HepG2 (cell line): ENCODE results near the gene CABLES2. TPM values are rescaled to one million over a fixed set of nuclear protein-coding genes. Genes with fewer than 3 reads are reported as not detected.

Source experiments
- ATAC-seq: fragments of 200-7000 bp; cut with Tn5 transposase; 3 replicates; pipeline ENCODE4 v1.9.1; 2020; ENCODE audit warnings: mild to moderate bottlenecking, moderate library complexity
- BruUV-seq: library from RNA; stranded (reverse); fragments of 400-500 nt; replicated peaks from 2 replicates; lab custom pipeline; 2021; lab: Mats Ljungman, UMichigan
- CTCF ChIA-PET: fragments of 300-600 bp; formaldehyde crosslinking; extraction: SDS; loops from one replicate; lab custom pipeline; 2021; ENCODE audit warnings: low total read pairs, inconsistent platforms, low intra/inter-chr PET ratio; lab: Yijun Ruan, JAX
- POLR2A ChIA-PET: fragments of 350-600 bp; sonication (Branson Sonifier 250); formaldehyde crosslinking; loops from one replicate; lab custom pipeline; 2020; ENCODE audit warnings: antibody characterized with exemption, inconsistent platforms; lab: Yijun Ruan, JAX
- DNase-seq: peaks from one replicate; pipeline ENCODE4 v3.0.0-alpha.2; 2015; ENCODE audit warnings: low spot score
- FAIRE-seq: peaks from 3 replicates; lab custom pipeline; 2011; peaks lifted over from hg19 to GRCh38; lab: Jason Lieb, UNC
- H2AFZ ChIP-seq: one replicate; pipeline ENCODE4 v1.6.1; 2011; ENCODE audit warnings: low read length, inconsistent platforms
- H3K27ac ChIP-seq: fragments of 300-600 bp; 3 replicates; pipeline ENCODE4 v1.8.0; 2011; ENCODE audit warnings: mixed run types, mild to moderate bottlenecking, mixed read lengths, low read length, inconsistent platforms; ENCODE audit not compliant: insufficient read depth; ENCODE audit errors: extremely low read length
- H3K27me3 ChIP-seq, 2 experiments: fragments of 200-600 bp in 1 of 2; 2 replicates in 1 of 2; 3 replicates in 1 of 2; pipeline versions ENCODE4 v1.6.0 to v1.8.0; 2011; ENCODE audit warnings: low read length in 2 of 2, mild to moderate bottlenecking in 2 of 2, moderate library complexity in 2 of 2, inconsistent platforms in 1 of 2; ENCODE audit not compliant: insufficient read depth in 2 of 2, control insufficient read depth in 1 of 2
- H3K36me3 ChIP-seq, 2 experiments: fragments of 200-600 bp in 1 of 2; replicated peaks in 1 of 2; 2 replicates in 1 of 2; 3 replicates in 1 of 2; pipeline versions ENCODE4 v1.5.1 to v1.8.0; 2011; ENCODE audit warnings: low read length in 2 of 2, inconsistent platforms in 1 of 2; ENCODE audit not compliant: insufficient read depth in 2 of 2, control insufficient read depth in 1 of 2
- H3K4me1 ChIP-seq: 2 replicates; pipeline ENCODE4 v1.5.1; 2012; ENCODE audit warnings: low read length, inconsistent platforms; ENCODE audit not compliant: insufficient read depth
- H3K4me2 ChIP-seq: 2 replicates; pipeline ENCODE4 v1.6.0; 2011; ENCODE audit warnings: low read depth, low read length, inconsistent platforms
- H3K4me3 ChIP-seq, 3 experiments: fragments of 200-600 bp in 1 of 3; sonication (generic), shearing (Covaris generic) in 1 of 3; replicated peaks in 1 of 3; 2 replicates each; pipeline ENCODE4 v1.5.1; 2011 to 2016; ENCODE audit warnings: low read length in 3 of 3, inconsistent platforms in 2 of 3, low read depth in 2 of 3, mild to moderate bottlenecking in 2 of 3, control low read depth in 1 of 3, mixed read lengths in 1 of 3; ENCODE audit not compliant: insufficient read depth in 1 of 3
- H3K79me2 ChIP-seq: one replicate; pipeline ENCODE4 v1.6.1; 2011; ENCODE audit warnings: low read length, inconsistent platforms; ENCODE audit not compliant: insufficient read depth
- H3K9ac ChIP-seq: 2 replicates; pipeline ENCODE4 v1.6.0; 2011; ENCODE audit warnings: mild to moderate bottlenecking, low read depth, low read length, inconsistent platforms; ENCODE audit not compliant: insufficient read depth
- H3K9me3 ChIP-seq: 2 replicates; pipeline ENCODE4 v1.5.1; 2012; ENCODE audit warnings: mild to moderate bottlenecking, low read length
- H4K20me1 ChIP-seq: 2 replicates; pipeline ENCODE4 v1.6.0; 2011; ENCODE audit warnings: inconsistent platforms, mild to moderate bottlenecking, low read length, moderate library complexity; ENCODE audit not compliant: insufficient read depth
- ATAD3A ChIP-seq: sonication (generic); formaldehyde crosslinking; IDR thresholded peaks from 2 replicates; pipeline ENCODE4 v1.4.0; 2020; ENCODE audit warnings: missing genetic modification reagents
- ATF1 ChIP-seq: IDR thresholded peaks from 2 replicates; pipeline ENCODE4 v1.6.1; 2016; ENCODE audit warnings: mild to moderate bottlenecking, control low read depth
- ATRX ChIP-seq: sonication (generic); formaldehyde crosslinking; IDR thresholded peaks from 2 replicates; pipeline ENCODE4 v1.4.0; 2020; ENCODE audit warnings: missing genetic modification reagents, borderline replicate concordance
- EZH2 ChIP-seq: conservative IDR thresholded peaks from 2 replicates; pipeline ENCODE4 v1.6.1; 2012; ENCODE audit warnings: mild to moderate bottlenecking, low read depth, low read length, moderate library complexity
- HNRNPL ChIP-seq: fragments of 200-400 bp; formaldehyde crosslinking; IDR thresholded peaks from 2 replicates; pipeline ENCODE4 v1.6.1; 2017; ENCODE audit warnings: mild to moderate bottlenecking, low read depth, low read length
- HOXD1 ChIP-seq: sonication (generic); formaldehyde crosslinking; IDR thresholded peaks from 2 replicates; pipeline ENCODE4 v1.5.0; 2020; ENCODE audit warnings: missing genetic modification reagents
- KLF12 ChIP-seq: sonication (generic); formaldehyde crosslinking; IDR thresholded peaks from 2 replicates; pipeline ENCODE4 v1.4.0; 2020; ENCODE audit warnings: missing genetic modification reagents, borderline replicate concordance
- KMT2B ChIP-seq: IDR thresholded peaks from 2 replicates; pipeline ENCODE4 v1.6.1; 2016; ENCODE audit warnings: missing genetic modification reagents, missing compliant biosample characterization
- RBFOX2 ChIP-seq: fragments of 200-400 bp; formaldehyde crosslinking; IDR thresholded peaks from 2 replicates; pipeline ENCODE4 v1.6.1; 2017; ENCODE audit warnings: low read depth, mild to moderate bottlenecking, low read length
- SALL1 ChIP-seq: sonication (generic); formaldehyde crosslinking; IDR thresholded peaks from 2 replicates; pipeline ENCODE4 v1.8.0; 2022; ENCODE audit warnings: mild to moderate bottlenecking, missing genetic modification reagents
- SP140L ChIP-seq: sonication (generic); formaldehyde crosslinking; IDR thresholded peaks from 2 replicates; pipeline ENCODE4 v1.4.0; 2020; ENCODE audit warnings: missing genetic modification reagents, borderline replicate concordance
- ZFP36 ChIP-seq: fragments of 150-350 bp; IDR thresholded peaks from 2 replicates; pipeline ENCODE4 v1.6.1; 2018; ENCODE audit warnings: borderline replicate concordance, low read length, low read depth; ENCODE audit not compliant: partially characterized antibody
- ZFP90 ChIP-seq: sonication (generic); formaldehyde crosslinking; IDR thresholded peaks from 2 replicates; pipeline ENCODE4 v1.8.0; 2022; ENCODE audit warnings: missing genetic modification reagents, mild to moderate bottlenecking, inconsistent platforms, borderline replicate concordance
- ZNF496 ChIP-seq: sonication (generic); formaldehyde crosslinking; IDR thresholded peaks from 2 replicates; pipeline ENCODE4 v1.8.1; 2023; ENCODE audit warnings: mild to moderate bottlenecking, moderate library complexity, missing genetic modification reagents; ENCODE audit not compliant: insufficient replicate concordance
- ZNF672 ChIP-seq: sonication (generic); formaldehyde crosslinking; IDR thresholded peaks from 2 replicates; pipeline ENCODE4 v1.8.1; 2022; ENCODE audit warnings: missing genetic modification reagents
- ZNF678 ChIP-seq: sonication (generic); formaldehyde crosslinking; IDR thresholded peaks from 2 replicates; pipeline ENCODE4 v1.4.0; 2020; ENCODE audit warnings: mild to moderate bottlenecking, missing genetic modification reagents
- ZNF841 ChIP-seq: sonication (generic); formaldehyde crosslinking; IDR thresholded peaks from 2 replicates; pipeline ENCODE4 v1.8.1; 2023; ENCODE audit warnings: missing genetic modification reagents, borderline replicate concordance
- WGBS: methylation state at CpG from one replicate; pipeline ENCODE4 v1.1.6; 2017; ENCODE audit warnings: low lambda C conversion rate; 5-methylcytosine and 5-hydroxymethylcytosine counted together
- in situ Hi-C: cut with HindIII; loops from 2 replicates; pipeline ENCODE4 v1.10.0; 2017; ENCODE audit warnings: low pct_unique_long_range_greater_than_20kb; ENCODE audit not compliant: extremely low pct_ligation_motif_present
- intact Hi-C: fragments of 100-400 bp; cut with micrococcal nuclease; formaldehyde crosslinking; loops from one replicate; pipeline ENCODE4 v1.10.0; 2022; ENCODE audit not compliant: unreplicated experiment
- polyA plus RNA-seq, 8 experiments: library from polyadenylated mRNA; depleted of rRNA in 3 of 8; stranded (reverse) in 7 of 8; unstranded in 1 of 8; fragments of >200 nt; fragmentation: Illumina TruSeq in 4 of 8; extraction: Trizol in 4 of 8; gene quantifications; 2 replicates each; pipeline versions ENCODE4 v1.2.1 to v1.2.3, GENCODE V29; 2011 to 2016; ENCODE audit warnings: low read depth in 4 of 8, missing spikeins in 1 of 8, mixed read lengths in 1 of 8; ENCODE audit not compliant: insufficient read depth in 1 of 8
- total RNA-seq, 5 experiments: library from RNA; depleted of rRNA; stranded (reverse); fragments of >200 nt; fragmentation: Illumina TruSeq; extraction: Trizol; gene quantifications; 2 replicates each; pipeline ENCODE4 v1.2.3, GENCODE V29; 2016; ENCODE audit warnings: low read depth in 1 of 5
- TF ChIP-seq, protein P1 (sequence below): sonication (generic); formaldehyde crosslinking; IDR thresholded peaks from 2 replicates; pipeline ENCODE4 v1.5.0; 2020; ENCODE audit warnings: mild to moderate bottlenecking, missing genetic modification reagents, borderline replicate concordance
- TF ChIP-seq, protein P2 (sequence below), 2 experiments: sonication (generic) in 1 of 2; formaldehyde crosslinking in 1 of 2; IDR thresholded peaks; 2 replicates each; pipeline versions ENCODE4 v1.4.0 to v1.6.1; 2018 to 2020; ENCODE audit warnings: missing genetic modification reagents in 2 of 2, borderline replicate concordance in 1 of 2, low read depth in 1 of 2, mild to moderate bottlenecking in 1 of 2, missing biosample characterization in 1 of 2

CABLES2 gene
- total and polyA plus RNA-seq, 2 of the 13 experiments (the other 11 are each of a cell fraction or from before 2014, with no cell fraction given), result 5.2 to 9.7 TPM

DNA sequence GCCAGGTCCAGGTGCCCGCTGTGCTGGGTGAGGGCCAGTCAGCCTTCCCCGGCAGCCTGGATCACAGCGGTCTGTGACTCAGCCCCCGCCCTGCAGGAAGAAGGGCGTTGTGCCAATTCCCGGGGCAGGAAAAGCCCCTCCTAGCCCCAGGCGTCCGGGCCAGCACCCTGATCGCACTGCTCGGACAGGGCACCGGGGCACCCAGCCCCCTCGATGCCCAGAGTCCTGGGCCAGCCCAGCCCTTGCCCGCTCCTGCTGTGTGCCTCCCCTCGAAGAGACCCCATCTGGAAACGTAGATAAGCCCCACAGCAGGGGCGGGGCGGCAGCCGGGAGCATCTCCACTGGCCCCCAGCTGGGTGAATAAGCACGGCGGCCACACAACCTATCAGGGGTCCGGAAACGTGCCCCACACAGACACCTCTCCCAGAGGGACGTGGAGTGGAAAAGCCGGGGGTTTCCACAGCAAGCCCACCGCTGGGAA lies 49.9 kb downstream of the CABLES2 start:
- Histone ChIP-seq H3K79me2 (peaks cover 23% of the 10 kb centered on the region), H3K4me1 (peaks cover 56% of the 10 kb centered on the region), H3K4me3 (no peak overlapping the region), H3K9ac (no peak overlapping the region), H3K9me3 (no peaks in the 10 kb centered on the region), H3K36me3 (peaks cover 32 to 36% of the 10 kb centered on the region in 2 experiments), H3K4me2 (no peak overlapping the region), H2AFZ (no peak overlapping the region), H3K27ac (no peak overlapping the region), H4K20me1 (peaks cover 22% of the 10 kb centered on the region; the same call in 1 of the 2 replicates), H3K27me3 (no peaks in the 10 kb centered on the region)
- CTCF ChIA-PET, result no interaction called here
- POLR2A ChIA-PET, result interaction anchor here (1.7 to 5.1 kb wide), 2 partner anchors 11 to 18 kb away, joined by 4 to 78 read pairs; partner anchors contain the start of gene LAMA5
- BruUV-seq, result no TSS peak
- DNase-seq, result no peak
- ATAC-seq, result no peak
- intact Hi-C loops, result no loop called here
- FAIRE-seq, result no peak
- WGBS, result 94% methylated on average over 21 of the region's 25 CpGs
- in situ Hi-C loops, result no loop called here
- no peak for TF ChIP-seq ATAD3A
- TF ChIP-seq ATRX, result no peak
- TF ChIP-seq ZNF841 (CRISPR knock-in tag), result no peak
- TF ChIP-seq KMT2B (CRISPR knock-in tag), result no peak
- TF ChIP-seq ZNF678 (CRISPR knock-in tag), result no peak
- TF ChIP-seq SP140L (CRISPR knock-in tag), result no peak
- TF ChIP-seq ZFP90 (CRISPR knock-in tag), result no peak
- peak; percentile 50 for TF ChIP-seq RBFOX2
- no peak for TF ChIP-seq ZNF672
- TF ChIP-seq ATF1 (CRISPR knock-in tag), result no peak
- no peak for TF ChIP-seq ZFP36
- TF ChIP-seq HOXD1 (CRISPR knock-in tag), result no peak
- TF ChIP-seq, protein P1, sequence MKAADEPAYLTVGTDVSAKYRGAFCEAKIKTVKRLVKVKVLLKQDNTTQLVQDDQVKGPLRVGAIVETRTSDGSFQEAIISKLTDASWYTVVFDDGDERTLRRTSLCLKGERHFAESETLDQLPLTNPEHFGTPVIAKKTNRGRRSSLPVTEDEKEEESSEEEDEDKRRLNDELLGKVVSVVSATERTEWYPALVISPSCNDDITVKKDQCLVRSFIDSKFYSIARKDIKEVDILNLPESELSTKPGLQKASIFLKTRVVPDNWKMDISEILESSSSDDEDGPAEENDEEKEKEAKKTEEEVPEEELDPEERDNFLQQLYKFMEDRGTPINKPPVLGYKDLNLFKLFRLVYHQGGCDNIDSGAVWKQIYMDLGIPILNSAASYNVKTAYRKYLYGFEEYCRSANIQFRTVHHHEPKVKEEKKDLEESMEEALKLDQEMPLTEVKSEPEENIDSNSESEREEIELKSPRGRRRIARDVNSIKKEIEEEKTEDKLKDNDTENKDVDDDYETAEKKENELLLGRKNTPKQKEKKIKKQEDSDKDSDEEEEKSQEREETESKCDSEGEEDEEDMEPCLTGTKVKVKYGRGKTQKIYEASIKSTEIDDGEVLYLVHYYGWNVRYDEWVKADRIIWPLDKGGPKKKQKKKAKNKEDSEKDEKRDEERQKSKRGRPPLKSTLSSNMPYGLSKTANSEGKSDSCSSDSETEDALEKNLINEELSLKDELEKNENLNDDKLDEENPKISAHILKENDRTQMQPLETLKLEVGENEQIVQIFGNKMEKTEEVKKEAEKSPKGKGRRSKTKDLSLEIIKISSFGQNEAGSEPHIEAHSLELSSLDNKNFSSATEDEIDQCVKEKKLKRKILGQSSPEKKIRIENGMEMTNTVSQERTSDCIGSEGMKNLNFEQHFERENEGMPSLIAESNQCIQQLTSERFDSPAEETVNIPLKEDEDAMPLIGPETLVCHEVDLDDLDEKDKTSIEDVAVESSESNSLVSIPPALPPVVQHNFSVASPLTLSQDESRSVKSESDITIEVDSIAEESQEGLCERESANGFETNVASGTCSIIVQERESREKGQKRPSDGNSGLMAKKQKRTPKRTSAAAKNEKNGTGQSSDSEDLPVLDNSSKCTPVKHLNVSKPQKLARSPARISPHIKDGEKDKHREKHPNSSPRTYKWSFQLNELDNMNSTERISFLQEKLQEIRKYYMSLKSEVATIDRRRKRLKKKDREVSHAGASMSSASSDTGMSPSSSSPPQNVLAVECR (CRISPR knock-in tag), result 0 out of 2 replicates have a peak, but pooled peaks have one; percentile 15
- TF ChIP-seq, protein P2, sequence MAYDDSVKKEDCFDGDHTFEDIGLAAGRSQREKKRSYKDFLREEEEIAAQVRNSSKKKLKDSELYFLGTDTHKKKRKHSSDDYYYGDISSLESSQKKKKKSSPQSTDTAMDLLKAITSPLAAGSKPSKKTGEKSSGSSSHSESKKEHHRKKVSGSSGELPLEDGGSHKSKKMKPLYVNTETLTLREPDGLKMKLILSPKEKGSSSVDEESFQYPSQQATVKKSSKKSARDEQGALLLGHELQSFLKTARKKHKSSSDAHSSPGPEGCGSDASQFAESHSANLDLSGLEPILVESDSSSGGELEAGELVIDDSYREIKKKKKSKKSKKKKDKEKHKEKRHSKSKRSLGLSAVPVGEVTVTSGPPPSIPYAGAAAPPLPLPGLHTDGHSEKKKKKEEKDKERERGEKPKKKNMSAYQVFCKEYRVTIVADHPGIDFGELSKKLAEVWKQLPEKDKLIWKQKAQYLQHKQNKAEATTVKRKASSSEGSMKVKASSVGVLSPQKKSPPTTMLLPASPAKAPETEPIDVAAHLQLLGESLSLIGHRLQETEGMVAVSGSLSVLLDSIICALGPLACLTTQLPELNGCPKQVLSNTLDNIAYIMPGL (CRISPR knock-in tag; IDR thresholded peaks at IDR 0.05; ENCODE audit: borderline replicate concordance in 1 of 2, low read depth in 1 of 2), result no peak
- TF ChIP-seq EZH2, result no peak
- no peak for TF ChIP-seq SALL1 (CRISPR knock-in tag)
- TF ChIP-seq ZNF496, result no peak
- TF ChIP-seq HNRNPL, result peak; percentile 34; the same call in 1 of the 2 replicates
- no peak for TF ChIP-seq KLF12
